Endothelial cell of umbilical vein (primary cell): Measurements from ENCODE around the gene LANCL2. TPM values are rescaled to one million over a fixed set of nuclear protein-coding genes. Genes with fewer than 3 reads are reported as not detected.

Experiments used
- BruUV-seq: library from RNA; stranded (reverse); fragments of 400-500 nt; replicated peaks from 2 replicates; lab custom pipeline; 2021; lab: Mats Ljungman, UMichigan
- CTCF ChIA-PET: fragments of 300-600, 350-600 bp; sonication (Branson Sonifier 250); formaldehyde crosslinking; loops from one replicate; lab custom pipeline; 2021; ENCODE audit warnings: antibody characterized with exemption, inconsistent platforms; lab: Charles Lee
- POLR2A ChIA-PET: fragments of 300-600, 350-600 bp; sonication (Branson Sonifier 250); formaldehyde crosslinking; loops from one replicate; lab custom pipeline; 2021; ENCODE audit warnings: antibody characterized with exemption, inconsistent platforms; lab: Charles Lee
- DNase-seq: peaks from one replicate; pipeline ENCODE4 v3.0.0-alpha.2; 2011; ENCODE audit warnings: low read depth, low spot score
- FAIRE-seq: peaks from 2 replicates; lab custom pipeline; 2011; peaks lifted over from hg19 to GRCh38; lab: Jason Lieb, UNC
- H2AFZ ChIP-seq: 2 replicates; pipeline ENCODE4 v1.6.0; 2012; ENCODE audit warnings: low read depth, low read length, control low read depth, inconsistent platforms
- H3K27ac ChIP-seq: 2 replicates; pipeline ENCODE4 v1.5.1; 2011; ENCODE audit warnings: low read depth, mild to moderate bottlenecking, control low read depth, low read length, moderate library complexity; ENCODE audit not compliant: insufficient read depth
- H3K27me3 ChIP-seq, 2 experiments: 2 replicates each; pipeline versions ENCODE4 v1.6.0 to v1.6.1; 2011; ENCODE audit warnings: low read length in 2 of 2, mixed read lengths in 1 of 2; ENCODE audit not compliant: control insufficient read depth in 2 of 2, insufficient read depth in 2 of 2
- H3K36me3 ChIP-seq, 2 experiments: 2 replicates in 1 of 2; 3 replicates in 1 of 2; pipeline ENCODE4 v1.5.1; 2011; ENCODE audit warnings: low read length in 2 of 2, mild to moderate bottlenecking in 1 of 2, moderate library complexity in 1 of 2; ENCODE audit not compliant: control insufficient read depth in 2 of 2, insufficient read depth in 2 of 2; ENCODE audit errors: extremely low read depth in 1 of 2
- H3K4me1 ChIP-seq: 3 replicates; pipeline ENCODE4 v1.5.1; 2011; ENCODE audit warnings: mild to moderate bottlenecking, low read length; ENCODE audit not compliant: control insufficient read depth, insufficient read depth; ENCODE audit errors: extremely low read depth
- H3K4me2 ChIP-seq: 2 replicates; pipeline ENCODE4 v1.6.1; 2011; ENCODE audit warnings: low read length, control low read depth, mixed read lengths; ENCODE audit not compliant: insufficient read depth
- H3K4me3 ChIP-seq, 3 experiments: fragments of 200-600 bp in 1 of 3; sonication (generic), shearing (Covaris generic) in 1 of 3; replicated peaks in 1 of 3; 2 replicates each; pipeline ENCODE4 v1.5.1; 2011 to 2016; ENCODE audit warnings: control low read depth in 3 of 3, low read length in 3 of 3, mild to moderate bottlenecking in 2 of 3, inconsistent platforms in 1 of 3, low read depth in 1 of 3, moderate library complexity in 1 of 3; ENCODE audit not compliant: insufficient read depth in 1 of 3
- H3K79me2 ChIP-seq: 2 replicates; pipeline ENCODE4 v1.6.0; 2012; ENCODE audit warnings: low read length, inconsistent platforms; ENCODE audit not compliant: control insufficient read depth, insufficient read depth
- H3K9ac ChIP-seq: replicated peaks from 2 replicates; pipeline ENCODE3; 2011; ENCODE audit warnings: low read length, control low read depth; ENCODE audit not compliant: insufficient read depth; ENCODE audit errors: extremely low read depth
- H3K9me1 ChIP-seq: replicated peaks from 3 replicates; pipeline ENCODE4 v1.6.0; 2011; ENCODE audit warnings: mild to moderate bottlenecking, low read length; ENCODE audit not compliant: control insufficient read depth, insufficient read depth; ENCODE audit errors: extremely low read depth
- H3K9me3 ChIP-seq: replicated peaks from 2 replicates; pipeline ENCODE4 v1.5.1; 2012; ENCODE audit warnings: low read length, inconsistent platforms; ENCODE audit not compliant: control insufficient read depth, insufficient read depth
- H4K20me1 ChIP-seq: replicated peaks from 2 replicates; pipeline ENCODE3; 2011; ENCODE audit warnings: mild to moderate bottlenecking, low read length; ENCODE audit not compliant: control insufficient read depth, insufficient read depth; ENCODE audit errors: extremely low read depth
- CTCF ChIP-seq, 2 donors: IDR thresholded peaks; 1 replicate in 1 of 2; 2 replicates in 1 of 2; pipeline ENCODE4 v1.5.1; 2011; ENCODE audit warnings: low read length in 2 of 2, mild to moderate bottlenecking in 2 of 2, moderate library complexity in 2 of 2, control low read depth in 1 of 2, inconsistent platforms in 1 of 2, low read depth in 1 of 2; ENCODE audit not compliant: insufficient read depth in 1 of 2; ENCODE audit errors: extremely low read depth in 1 of 2
- EZH2 ChIP-seq: IDR thresholded peaks from 2 replicates; pipeline ENCODE4 v1.6.1; 2012; ENCODE audit warnings: borderline replicate concordance, low read depth, mild to moderate bottlenecking, moderate library complexity, low read length, inconsistent platforms; ENCODE audit not compliant: severe bottlenecking
- FOS ChIP-seq: IDR thresholded peaks from 2 replicates; pipeline ENCODE4 v1.6.1; 2011; ENCODE audit warnings: mild to moderate bottlenecking, low read length, moderate library complexity, borderline replicate concordance; ENCODE audit not compliant: insufficient read depth
- GATA2 ChIP-seq: IDR thresholded peaks from 2 replicates; pipeline ENCODE4 v1.7.0; 2011; ENCODE audit warnings: low read depth, mild to moderate bottlenecking, moderate library complexity, mixed read lengths, low read length; ENCODE audit not compliant: insufficient read length, insufficient read depth
- JUN ChIP-seq: IDR thresholded peaks from 2 replicates; pipeline ENCODE4 v1.6.1; 2011; ENCODE audit warnings: borderline replicate concordance, low read depth; ENCODE audit not compliant: insufficient read length, insufficient read depth
- MYC ChIP-seq: IDR thresholded peaks from one replicate; pipeline ENCODE4 v1.6.1; 2011; ENCODE audit warnings: mild to moderate bottlenecking, low read depth, low read length
- POLR2A ChIP-seq: IDR thresholded peaks from 2 replicates; pipeline ENCODE4 v1.6.1; 2012; ENCODE audit warnings: low read depth, mild to moderate bottlenecking, control low read depth, low read length
- POLR2AphosphoS5 ChIP-seq: IDR thresholded peaks from 2 replicates; pipeline ENCODE4 v1.6.1; 2012; ENCODE audit warnings: low read depth, mild to moderate bottlenecking, control low read depth, low read length, moderate library complexity; ENCODE audit not compliant: insufficient read depth
- dilution Hi-C: fragments of 300-500 bp; cut with MboI; formaldehyde crosslinking; loops from one replicate; pipeline ENCODE4 v1.15.0; 2019; ENCODE audit warnings: low sequenced_read_pairs; ENCODE audit not compliant: extremely low pct_ligation_motif_present
- intact Hi-C: fragments of 100-400 bp; cut with micrococcal nuclease; formaldehyde crosslinking; loops from one replicate; pipeline ENCODE4 v1.10.0; 2022
- polyA plus RNA-seq, 4 experiments: library from polyadenylated mRNA; depleted of rRNA in 3 of 4; stranded (reverse) in 3 of 4; unstranded in 1 of 4; fragments of >200 nt; gene quantifications; 2 replicates each; pipeline versions ENCODE4 v1.2.1 to v1.2.3, GENCODE V29; 2011 to 2012; ENCODE audit warnings: missing spikeins in 1 of 4
- total RNA-seq: library from RNA; stranded (reverse); gene quantifications from 2 replicates; pipeline ENCODE4 v1.2.3, GENCODE V29; 2021
- TF ChIP-seq, protein P1 (sequence below): IDR thresholded peaks from 2 replicates; pipeline ENCODE4 v1.6.1; 2011; ENCODE audit not compliant: insufficient read depth, insufficient read length

Gene LANCL2
- total and polyA plus RNA-seq, 2 donors (not counting 3 experiments of a cell fraction or from before 2014, with no cell fraction given), result 19.2 to 25.3 TPM

DNA sequence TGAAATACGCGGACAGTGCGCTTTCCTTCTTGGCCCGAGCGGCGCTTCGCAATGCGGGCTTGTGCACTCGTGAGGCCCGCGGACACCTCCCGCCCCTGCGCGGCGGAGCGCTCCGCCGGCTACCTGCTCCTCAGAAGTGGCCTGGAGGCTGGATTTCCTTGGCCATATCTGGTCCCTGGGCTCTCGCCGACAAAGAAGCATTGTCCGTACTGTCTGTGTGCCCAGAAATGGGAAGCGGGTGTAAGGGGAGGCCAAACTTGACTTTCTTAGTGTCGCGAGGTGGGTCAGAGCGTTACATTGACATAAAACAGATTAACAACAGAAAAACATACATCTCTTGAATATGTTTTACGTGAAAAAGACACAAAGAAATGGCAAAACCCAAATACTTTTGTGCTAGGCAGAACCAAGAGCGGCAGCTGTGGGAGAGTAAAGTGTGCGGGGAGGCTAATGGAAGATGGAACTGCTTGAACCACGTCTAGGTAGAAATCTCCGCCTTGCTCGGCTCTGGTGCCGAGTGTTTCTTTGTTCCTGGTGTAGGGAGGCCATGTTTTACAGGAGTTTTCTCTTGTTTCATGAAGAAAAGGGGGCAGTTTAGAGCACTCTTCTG, 1.4 kb downstream of the LANCL2 start:
- DNase-seq (no peak), FAIRE-seq (no peak)
- Histone ChIP-seq H2AFZ (peak overlapping the region; percentile 4), H4K20me1 (no peaks in the 10 kb centered on the region), H3K9me3 (no peaks in the 10 kb centered on the region), H3K4me3 (peak overlapping the region; percentile 37 to 79 (median 69)), H3K4me1 (peaks cover 24% of the 10 kb centered on the region), H3K9ac (peak overlapping the region; percentile 85), H3K9me1 (no peaks in the 10 kb centered on the region), H3K36me3 (no peaks in the 10 kb centered on the region), H3K27me3 (no peaks in the 10 kb centered on the region), H3K4me2 (peak overlapping the region; percentile 75), H3K27ac (peak overlapping the region; percentile 88), H3K79me2 (peaks cover 25% of the 10 kb centered on the region)
- TF ChIP-seq EZH2 (no peak), GATA2 (no peak), POLR2AphosphoS5 (no peak), CTCF (IDR thresholded peaks at IDR 0.05; ENCODE audit: extremely low read depth in 1 of 2, insufficient read depth in 1 of 2, low read depth in 1 of 2, low read length in 2 of 2) (no peak), POLR2A (no peak), MYC (no peak), FOS (no peak), JUN (no peak)
- TF ChIP-seq, protein P1, sequence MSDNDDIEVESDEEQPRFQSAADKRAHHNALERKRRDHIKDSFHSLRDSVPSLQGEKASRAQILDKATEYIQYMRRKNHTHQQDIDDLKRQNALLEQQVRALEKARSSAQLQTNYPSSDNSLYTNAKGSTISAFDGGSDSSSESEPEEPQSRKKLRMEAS, result no peak
- intact Hi-C loops, result loop anchor here (2.0 to 10.0 kb wide), 7 partner anchors 172 to 738 kb away; partner anchors contain the start of genes CCT6A, CHCHD2, PSPH and SEC61G
- POLR2A ChIA-PET, result interaction anchor here (1.1 kb wide), 1 partner anchor 10 kb away, joined by 3 read pairs; no protein-coding TSS in a partner anchor
- dilution Hi-C loops, result no loop called here
- TSS peak; percentile 59 for BruUV-seq
- CTCF ChIA-PET, result interaction anchor here (0.6 to 1.9 kb wide), 12 partner anchors 8 to 578 kb away, joined by 3 to 12 read pairs (median 5); no protein-coding TSS in a partner anchor
